HG03175 (cell line): ENCODE measurements around the gene SAMD5.

Experiments used
- ATAC-seq: cut with Tn5 transposase; IDR thresholded peaks from one replicate; pipeline ENCODE4 v1.9.1; 2021; ENCODE audit warnings: mild to moderate bottlenecking, moderate library complexity; ENCODE audit not compliant: unreplicated experiment

Gene SAMD5

DNA sequence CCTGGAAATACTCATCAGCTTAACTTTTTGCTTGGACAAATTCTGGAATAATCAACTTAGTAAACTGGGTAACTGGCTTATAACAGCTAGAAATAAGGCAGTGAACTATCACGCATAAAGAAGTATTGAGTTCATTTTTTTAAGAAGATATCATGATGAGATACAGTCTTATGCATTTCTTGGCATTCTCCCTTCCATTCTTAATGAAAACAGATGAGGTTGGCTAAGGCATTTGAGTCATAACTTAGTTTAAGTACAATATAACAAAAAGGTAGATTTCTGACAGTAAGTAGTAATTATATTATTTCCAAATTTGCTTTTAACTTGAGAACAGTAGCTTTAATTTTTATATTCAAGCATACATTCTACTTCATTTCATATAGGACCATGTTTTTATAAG lies 56.1 kb downstream of the SAMD5 start:
- ATAC-seq = no peak

DNA sequence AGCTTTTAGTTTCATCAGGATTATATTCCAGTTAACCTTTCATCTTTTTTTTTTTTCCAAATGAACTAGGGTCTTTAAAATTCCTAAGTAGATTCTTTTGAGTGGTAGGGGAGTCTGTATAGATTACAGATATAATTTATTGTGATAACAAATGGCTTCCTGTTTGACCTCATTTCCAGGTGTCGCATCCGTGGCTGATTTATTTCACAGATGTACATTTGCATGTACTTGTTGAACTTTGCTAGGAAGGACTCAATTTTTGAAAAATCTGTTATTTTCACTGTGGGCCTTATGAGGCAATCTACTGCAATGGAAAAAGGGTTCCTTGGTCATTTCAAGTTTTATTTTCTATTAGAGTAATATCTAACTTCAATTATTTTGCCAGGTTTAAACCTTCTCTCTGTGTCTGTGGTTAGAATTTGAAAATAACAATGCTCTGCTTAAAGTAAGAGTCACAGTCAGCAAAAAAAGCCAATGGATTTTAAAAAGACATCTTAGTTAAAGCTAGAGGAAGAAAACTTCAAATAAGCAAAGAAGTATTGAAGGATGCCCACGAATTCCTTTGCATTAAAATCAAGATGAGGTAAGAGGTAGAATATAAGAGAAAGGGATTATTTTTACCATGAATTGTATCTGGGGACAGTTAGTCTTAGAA lies 57.9 kb downstream of the SAMD5 start:
- ATAC-seq = peak; percentile 33

GRCh38 chr6:147567141-147567805 lies 58.8 kb downstream of the SAMD5 start:
- peak; percentile 50 for ATAC-seq

GRCh38 chr6:147569788-147570187 lies 61.3 kb downstream of the SAMD5 start:
- ATAC-seq = no peak

- no peak for ATAC-seq
These were observed 62.2 kb downstream of the SAMD5 start for GRCh38 chr6:147570681-147571080.

- no peak for ATAC-seq
These were observed 69.0 kb downstream of the SAMD5 start for GRCh38 chr6:147577488-147577887.

GRCh38 chr6:147578159-147578558 lies 69.7 kb downstream of the SAMD5 start:
- no peak for ATAC-seq

DNA sequence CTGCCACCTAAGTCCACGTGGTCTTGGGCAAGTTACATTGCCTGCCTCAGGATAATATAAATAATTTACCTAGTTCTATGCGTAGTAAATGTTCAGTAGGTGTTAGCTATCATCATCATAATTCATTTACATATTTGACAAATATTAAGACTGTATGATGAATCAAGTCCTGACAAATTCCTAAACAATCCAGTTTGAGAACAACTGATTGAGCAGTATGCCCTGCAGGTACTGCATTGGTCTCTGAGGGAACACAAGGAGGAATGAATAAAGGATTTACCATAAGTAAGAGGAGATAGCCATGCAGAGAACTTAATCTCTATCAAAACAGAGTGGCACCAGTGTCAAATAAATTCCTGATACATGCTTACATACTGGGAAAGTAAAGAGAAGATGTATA lies 70.4 kb downstream of the SAMD5 start:
- ATAC-seq = no peak

DNA sequence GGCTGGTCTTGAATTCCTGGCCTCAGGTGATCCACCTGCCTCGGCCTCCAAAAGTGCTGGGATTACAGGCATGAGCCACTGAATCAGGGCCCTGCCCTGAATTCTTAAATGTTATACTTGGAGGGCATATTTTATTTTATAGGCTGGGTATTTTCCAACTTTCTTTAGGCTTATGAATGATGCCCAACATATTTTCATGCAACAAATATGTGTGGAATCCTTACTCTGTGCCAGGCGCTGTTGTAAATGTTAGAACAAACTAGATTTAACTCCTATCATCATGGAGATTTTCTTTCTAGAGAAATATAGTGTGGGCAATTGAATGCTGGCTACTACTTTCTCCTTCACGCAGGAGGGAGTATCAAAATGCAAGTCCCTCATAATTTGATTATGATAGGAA lies 71.2 kb downstream of the SAMD5 start:
- ATAC-seq = no peak

DNA sequence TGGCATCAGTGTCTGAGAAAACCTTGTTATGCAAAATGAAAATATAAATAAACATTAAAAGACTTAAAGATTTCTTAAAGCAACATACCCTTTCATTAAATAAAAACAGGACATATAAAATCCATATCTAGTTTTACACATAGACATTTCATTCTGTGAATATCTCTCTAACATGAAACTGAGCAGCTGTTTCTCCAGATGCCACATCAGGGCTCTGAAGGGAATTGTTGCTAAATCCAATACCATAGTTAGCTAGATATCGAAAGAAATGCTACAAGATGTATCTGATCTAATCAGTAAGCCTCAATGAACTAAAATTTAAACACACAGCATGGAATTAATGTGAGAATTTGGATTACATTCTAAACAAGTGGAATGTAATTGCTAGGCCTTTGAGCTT lies 74.5 kb downstream of the SAMD5 start:
- no peak for ATAC-seq

DNA sequence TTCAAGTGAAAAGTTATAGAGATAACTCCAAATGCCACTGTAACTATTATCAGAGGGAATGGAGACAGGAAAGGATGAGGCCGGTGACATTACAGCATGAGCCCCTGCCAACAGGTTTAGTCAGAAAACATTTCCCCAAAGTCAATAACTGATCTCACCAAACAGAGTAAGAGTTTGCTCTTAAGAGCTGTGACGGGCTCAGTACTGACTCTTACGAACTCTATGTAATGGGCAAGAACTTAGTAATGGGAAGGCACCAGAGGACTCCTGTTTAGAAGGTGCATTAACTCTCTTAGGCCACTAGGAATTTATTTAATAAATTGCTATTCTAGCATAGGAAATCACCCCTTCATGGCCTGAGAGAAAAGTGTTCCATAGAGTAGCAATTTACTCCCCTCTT lies 76.8 kb downstream of the SAMD5 start:
- no peak for ATAC-seq

GRCh38 chr6:147586044-147586443 lies 77.6 kb downstream of the SAMD5 start:
- ATAC-seq = no peak

GRCh38 chr6:147587907-147588306 lies 79.4 kb downstream of the SAMD5 start:
- no peak for ATAC-seq

DNA sequence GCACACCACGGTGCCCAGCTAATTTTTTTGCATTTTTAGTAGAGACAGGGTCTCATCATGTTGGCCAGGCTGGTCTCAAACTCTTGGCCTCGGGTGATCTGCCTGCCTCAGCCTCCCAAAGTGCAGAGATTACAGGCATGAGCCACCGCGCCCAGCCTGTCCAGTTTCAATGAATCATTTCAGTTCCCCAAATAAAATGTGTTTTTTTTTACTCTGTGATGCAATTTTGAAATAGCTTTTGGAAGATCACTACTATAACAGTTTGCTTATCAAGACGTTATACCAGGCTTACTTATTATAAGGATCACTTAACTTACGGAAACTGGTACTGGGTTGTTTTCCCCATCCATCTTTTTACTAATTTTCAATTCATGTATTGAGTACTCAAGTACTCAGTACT lies 80.0 kb downstream of the SAMD5 start:
- ATAC-seq = no peak

DNA sequence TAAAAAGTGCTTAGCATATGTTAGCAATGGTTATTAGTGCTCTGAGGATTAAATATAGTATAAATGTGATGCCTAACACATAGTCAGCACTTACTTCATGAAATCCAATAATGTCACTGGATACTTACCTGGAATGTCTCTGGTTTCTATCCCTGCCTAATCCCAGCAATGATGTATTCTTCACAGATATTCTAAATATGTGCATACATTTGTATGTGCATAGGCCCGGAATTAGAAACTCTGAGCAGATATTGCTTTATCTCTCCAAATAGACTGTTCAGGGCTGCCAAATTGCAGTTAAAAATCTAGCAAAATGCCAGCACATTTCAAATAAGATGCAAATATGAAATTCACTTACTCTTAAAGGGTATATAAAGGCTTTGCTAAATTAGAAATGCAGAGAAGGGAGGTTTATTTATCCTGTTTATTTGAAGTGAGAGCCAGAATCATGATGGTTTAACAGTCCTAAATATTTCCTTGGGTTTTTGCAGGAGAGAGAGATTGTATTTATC lies 81.3 kb downstream of the SAMD5 start:
- ATAC-seq = no peak

GRCh38 chr6:147595961-147596360 lies 87.5 kb downstream of the SAMD5 start:
- ATAC-seq = no peak

DNA sequence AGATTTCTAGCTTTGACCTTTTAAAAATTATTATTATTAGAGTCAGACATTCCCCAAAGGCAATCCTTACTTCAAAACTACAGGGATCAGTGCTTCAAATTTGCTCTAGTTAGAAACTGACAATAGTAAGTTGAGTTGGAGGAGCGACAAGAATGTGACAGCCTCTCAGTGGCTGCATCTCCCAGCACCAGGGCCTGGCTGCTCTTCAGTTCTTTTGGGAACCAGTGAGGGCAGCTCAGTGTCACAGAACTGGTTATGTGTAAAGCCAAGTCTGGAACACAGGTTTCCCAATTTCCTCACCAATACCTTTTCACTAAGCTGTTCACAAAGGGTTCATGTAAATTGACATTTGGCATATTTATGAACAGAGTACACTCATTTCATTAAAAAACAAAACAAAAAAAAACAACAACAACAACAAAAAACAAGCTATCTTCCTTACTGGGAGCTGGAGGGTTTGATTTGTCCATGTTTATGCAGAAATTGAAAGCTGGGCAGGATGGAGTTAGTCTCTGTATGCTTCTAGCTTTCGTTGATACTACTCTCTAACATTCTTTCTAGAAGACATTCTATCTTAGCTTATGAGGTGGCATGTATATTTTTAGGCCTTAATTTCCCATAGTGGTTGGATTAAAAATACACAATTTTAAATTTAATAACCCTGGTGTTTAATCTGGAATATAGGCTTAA lies 95.0 kb downstream of the SAMD5 start:
- no peak for ATAC-seq

GRCh38 chr6:147604373-147604772 lies 95.9 kb downstream of the SAMD5 start:
- no peak for ATAC-seq

DNA sequence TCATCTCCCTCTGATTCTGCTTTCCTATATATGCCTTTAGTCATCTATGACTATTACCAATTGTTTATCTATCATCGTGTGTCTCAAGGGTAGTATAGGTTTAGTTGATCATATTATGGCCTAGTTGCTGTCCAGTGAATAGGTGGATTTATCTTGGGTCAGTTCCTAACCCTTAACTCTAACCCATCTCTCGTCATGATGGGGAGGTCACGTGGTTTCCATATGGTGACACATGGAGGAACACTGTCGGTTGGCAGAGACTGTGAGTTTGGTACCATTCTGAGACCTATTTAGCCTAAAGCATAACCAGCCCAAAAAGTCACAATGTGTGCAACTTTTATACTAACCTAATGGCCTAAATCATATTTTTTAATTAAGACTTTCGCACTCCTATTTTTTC lies 103.5 kb downstream of the SAMD5 start:
- ATAC-seq = no peak

DNA sequence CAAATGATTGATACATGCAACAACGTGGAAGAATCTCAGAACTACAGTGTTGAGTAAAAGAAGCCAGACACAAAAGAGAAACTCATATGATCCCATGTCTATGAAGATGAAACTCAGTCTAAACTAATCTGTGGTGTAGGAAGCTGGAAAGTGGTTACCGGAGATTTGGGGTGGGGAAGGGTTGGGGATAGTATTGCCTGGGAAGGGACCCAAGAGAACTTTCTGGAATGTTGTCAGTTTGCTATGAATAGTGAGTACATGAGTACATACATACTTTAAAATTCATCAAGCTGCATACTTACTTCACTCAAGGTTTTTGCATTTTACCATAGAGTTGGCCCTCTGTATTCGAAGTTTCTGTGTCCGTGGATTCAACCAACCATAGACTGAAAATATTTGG lies 106.0 kb downstream of the SAMD5 start:
- ATAC-seq = no peak

DNA sequence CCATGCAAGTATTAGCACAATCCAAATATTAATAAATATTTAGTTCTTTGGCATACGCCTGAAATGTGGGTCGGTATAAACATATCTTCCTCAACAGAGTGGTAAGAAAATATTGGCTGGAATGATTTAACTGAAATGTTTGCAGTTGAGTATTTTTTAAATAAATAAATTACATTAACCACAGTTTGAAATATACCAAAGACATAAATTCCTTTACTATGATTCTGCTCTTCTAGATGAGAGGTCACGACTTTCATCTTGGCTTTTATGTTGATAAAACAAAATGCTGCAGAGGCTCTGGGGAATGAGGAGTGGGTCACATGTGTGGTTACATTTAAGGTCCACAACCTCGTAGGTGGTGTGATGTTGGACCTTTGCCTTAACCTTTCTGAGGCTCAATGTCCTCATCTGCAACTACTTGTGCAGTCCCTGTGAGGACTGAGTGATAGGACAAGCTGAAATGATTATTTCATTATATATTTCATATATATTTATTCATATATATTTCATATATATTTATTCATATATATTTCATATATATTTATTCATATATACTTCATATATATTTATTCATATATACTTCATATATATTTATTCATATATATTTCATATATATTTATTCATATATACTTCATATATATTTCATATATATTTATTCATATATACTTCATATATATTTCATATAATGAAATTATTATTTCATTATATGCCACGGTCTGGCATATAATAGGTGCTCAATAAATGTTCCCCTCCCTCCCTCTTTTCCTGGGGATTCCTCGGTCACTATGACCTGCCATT lies 107.4 kb downstream of the SAMD5 start:
- no peak for ATAC-seq
